Measurements from ENCODE around the gene CNN3.
A peak's percentile ranks its signal among the peaks of the same experiment; 100 is the strongest.

The CNN3 gene

GRCh38 chr1:94922761-94923331 is 4.1 kb downstream of the CNN3 start:
- peak; percentile 69 for DNase-seq

- DNase-seq = no peak
Measured at GRCh38 chr1:94921977-94922376, 4.9 kb downstream of the CNN3 start.

GRCh38 chr1:94920061-94920460 is 6.8 kb downstream of the CNN3 start:
- DNase-seq = no peak

- no peak for DNase-seq
Measured at GRCh38 chr1:94919241-94920030, 7.5 kb downstream of the CNN3 start.

- no peak for DNase-seq
Measured at GRCh38 chr1:94917251-94917650, 9.7 kb downstream of the CNN3 start.

GRCh38 chr1:94912263-94913184 is 14.4 kb downstream of the CNN3 start:
- DNase-seq = no peak

- DNase-seq = no peak
Measured at GRCh38 chr1:94909486-94909885, 17.4 kb downstream of the CNN3 start.

- DNase-seq = no peak
Measured at GRCh38 chr1:94908965-94909364, 17.9 kb downstream of the CNN3 start.

- DNase-seq = no peak
Measured at GRCh38 chr1:94908190-94908589, 18.7 kb downstream of the CNN3 start.

GRCh38 chr1:94907136-94907535 is 19.8 kb downstream of the CNN3 start:
- DNase-seq = no peak

GRCh38 chr1:94906382-94906781 is 20.5 kb downstream of the CNN3 start:
- no peak for DNase-seq

- DNase-seq = no peak
Measured at GRCh38 chr1:94905207-94905606, 21.7 kb downstream of the CNN3 start.

GRCh38 chr1:94903280-94904009 is 23.5 kb downstream of the CNN3 start:
- no peak for DNase-seq

GRCh38 chr1:94901841-94902240 is 25.1 kb downstream of the CNN3 start:
- no peak for DNase-seq

- DNase-seq = no peak
Measured at GRCh38 chr1:94899756-94900155, 27.2 kb downstream of the CNN3 start.

GRCh38 chr1:94898491-94899385 is 28.2 kb downstream of the CNN3 start:
- no peak for DNase-seq

GRCh38 chr1:94895518-94895917 is 31.4 kb downstream of the CNN3 start:
- DNase-seq = no peak

GRCh38 chr1:94894630-94895029 is 32.3 kb downstream of the CNN3 start:
- no peak for DNase-seq

GRCh38 chr1:94892604-94893254 is 34.2 kb downstream of the CNN3 start:
- no peak for DNase-seq

- no peak for DNase-seq
Measured at GRCh38 chr1:94888201-94888600, 38.7 kb downstream of the CNN3 start.

GRCh38 chr1:94887603-94888171 is 39.2 kb downstream of the CNN3 start:
- DNase-seq = no peak
